NCI-H82 treated with DMSO at 0.1 percent for 48 hours (cell line): ENCODE measurements around the gene GMFB.
"Not testable (repeated sequence)": the region's sequence is repeated elsewhere in the genome, so short reads cannot be mapped to it uniquely, and the experiment has no call there.

ENCODE experiments used
- DNase-seq: peaks from one replicate; lab custom pipeline; 2025; ENCODE audit not compliant: unreplicated experiment; lab: John Stamatoyannopoulos, UW

GMFB gene

GRCh38 chr14:54459106-54459505 is 29.7 kb downstream of the GMFB start:
- DNase-seq: no peak

- not testable (repeated sequence) for DNase-seq
Measured at GRCh38 chr14:54458536-54458935, 30.2 kb downstream of the GMFB start.

- DNase-seq: no peak
Measured at GRCh38 chr14:54457609-54457996, 31.2 kb downstream of the GMFB start.

DNA sequence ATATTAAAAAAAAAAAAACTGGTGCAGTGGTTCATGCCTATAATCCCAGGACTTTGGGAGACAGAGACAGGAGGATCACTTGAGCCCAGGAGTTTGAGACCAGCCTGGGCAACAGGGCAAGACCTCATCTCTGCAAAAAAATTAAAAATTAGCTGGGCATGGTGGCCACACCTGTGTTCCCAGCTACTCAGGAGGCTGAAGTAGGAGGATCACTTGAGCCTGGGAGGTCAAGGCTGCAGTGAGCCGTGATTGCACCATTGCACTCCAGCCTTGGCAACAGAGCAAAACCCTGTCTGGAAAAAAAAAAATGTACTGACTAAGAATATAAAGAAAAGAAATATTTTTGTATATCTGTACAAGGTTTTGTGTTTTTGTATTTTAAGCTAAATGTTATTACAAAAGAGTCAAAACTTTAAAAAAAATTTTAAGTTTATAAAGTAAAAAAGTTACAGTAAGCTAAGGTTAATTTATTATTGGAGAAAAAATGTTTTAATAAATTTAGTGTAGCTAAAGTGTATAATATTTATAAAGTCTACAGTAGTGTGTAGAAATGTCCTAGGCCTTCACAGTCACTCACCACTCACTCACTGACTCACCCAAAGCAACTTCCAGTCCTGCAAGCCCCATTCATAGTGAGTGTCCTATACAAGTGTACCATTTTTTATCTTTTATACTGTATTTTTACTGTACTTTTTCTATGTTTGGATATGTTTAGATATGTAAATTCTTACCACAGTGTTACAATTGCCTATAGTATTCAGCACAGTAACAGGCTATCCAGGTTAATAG is 31.8 kb downstream of the GMFB start:
- DNase-seq: not testable (repeated sequence)

DNA sequence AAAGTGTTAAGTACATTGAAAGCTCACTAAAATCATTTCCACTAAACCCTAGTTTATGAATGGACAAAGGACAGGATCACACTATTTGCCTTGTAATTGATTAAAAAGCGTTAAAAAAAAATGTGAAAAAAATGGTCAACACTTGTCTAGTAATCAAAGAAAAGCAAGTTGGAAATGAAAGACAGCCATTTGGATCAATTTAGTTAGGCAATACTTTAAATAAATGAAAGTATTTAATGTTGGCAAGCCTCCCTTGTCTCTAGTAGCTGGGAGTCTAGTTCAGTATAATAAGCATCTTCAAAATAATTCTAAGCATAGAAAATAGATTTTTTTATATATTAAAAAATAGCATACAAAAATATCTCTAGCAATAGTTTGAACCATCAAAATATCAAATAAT is 33.4 kb downstream of the GMFB start:
- no peak for DNase-seq

GRCh38 chr14:54453990-54454389 is 34.8 kb downstream of the GMFB start:
- DNase-seq: not testable (repeated sequence)

DNA sequence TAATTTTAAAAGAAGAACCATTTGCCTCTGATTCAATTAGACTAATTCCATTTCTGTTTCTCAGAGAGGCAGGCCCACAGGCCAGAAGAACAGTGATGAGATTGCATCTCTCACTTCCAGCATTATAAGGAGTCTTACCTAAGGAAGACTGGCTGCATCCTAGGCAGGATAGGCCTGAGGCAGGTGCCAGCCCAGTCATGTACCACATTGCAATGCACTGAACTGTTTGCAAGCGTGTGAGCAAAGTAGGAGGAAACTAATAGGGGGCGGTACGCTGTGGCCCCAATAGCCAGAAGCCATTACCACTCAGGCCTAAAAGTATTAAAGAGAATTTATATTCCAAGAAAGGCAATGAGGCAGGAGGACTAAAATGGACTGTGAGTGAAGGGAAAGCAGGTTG is 35.5 kb downstream of the GMFB start:
- no peak for DNase-seq

DNA sequence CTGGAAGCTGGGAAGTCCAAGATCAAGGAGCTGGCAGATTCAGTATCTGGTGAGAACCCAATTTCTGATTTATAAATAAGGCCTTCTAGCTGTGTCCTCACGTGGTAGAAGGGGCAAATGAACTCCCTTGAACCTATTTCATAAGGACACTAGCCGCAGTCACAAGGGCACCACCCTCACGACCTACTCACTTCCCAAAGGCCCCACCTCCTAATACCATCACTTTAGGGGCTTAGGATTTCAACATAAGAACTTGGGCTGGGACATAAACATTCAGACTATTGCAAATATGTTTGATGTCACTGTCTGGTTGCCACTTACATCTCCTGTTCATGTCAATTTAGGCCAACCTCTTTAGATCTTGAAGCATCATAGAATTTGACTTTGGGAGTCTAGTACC is 36.8 kb downstream of the GMFB start:
- DNase-seq: no peak

- no peak for DNase-seq
Measured at GRCh38 chr14:54451121-54451601, 37.6 kb downstream of the GMFB start.

GRCh38 chr14:54450535-54450934 is 38.2 kb downstream of the GMFB start:
- DNase-seq: no peak

GRCh38 chr14:54447231-54447692 is 41.5 kb downstream of the GMFB start:
- no peak for DNase-seq

- DNase-seq: no peak
Measured at GRCh38 chr14:54446161-54446693, 42.6 kb downstream of the GMFB start.

DNA sequence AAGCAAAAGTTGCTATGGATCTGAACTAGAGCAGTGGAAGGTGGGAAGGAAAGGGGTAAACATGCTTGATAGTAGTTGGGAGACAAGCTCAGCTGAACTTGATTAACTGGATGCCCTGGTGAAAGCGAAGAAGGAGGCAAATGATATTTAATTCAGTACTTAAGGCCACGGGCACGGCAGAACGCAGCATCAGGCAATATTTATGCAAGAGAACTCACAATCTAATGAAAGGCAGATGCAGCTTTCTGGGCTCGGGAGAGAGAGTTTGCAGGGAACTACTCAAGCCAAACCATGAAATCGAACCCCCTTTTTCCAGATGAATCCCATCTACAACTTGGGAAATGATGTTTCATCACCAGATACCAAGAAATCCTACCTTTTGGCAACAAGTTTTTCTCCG is 44.1 kb downstream of the GMFB start:
- DNase-seq: no peak

GRCh38 chr14:54443981-54444380 is 44.8 kb downstream of the GMFB start:
- DNase-seq: no peak

- not testable (repeated sequence) for DNase-seq
Measured at GRCh38 chr14:54442961-54443360, 45.8 kb downstream of the GMFB start.

- peak; percentile 71 for DNase-seq
Measured at GRCh38 chr14:54440873-54441868, 47.6 kb downstream of the GMFB start, which contains the start of gene CNIH1. Gene CNIH1 (minus strand): TSS chr14:54441374. CDS start chr14:54441327, 47 bp downstream.

GRCh38 chr14:54440476-54440872 is 48.3 kb downstream of the GMFB start:
- no peak for DNase-seq

DNA sequence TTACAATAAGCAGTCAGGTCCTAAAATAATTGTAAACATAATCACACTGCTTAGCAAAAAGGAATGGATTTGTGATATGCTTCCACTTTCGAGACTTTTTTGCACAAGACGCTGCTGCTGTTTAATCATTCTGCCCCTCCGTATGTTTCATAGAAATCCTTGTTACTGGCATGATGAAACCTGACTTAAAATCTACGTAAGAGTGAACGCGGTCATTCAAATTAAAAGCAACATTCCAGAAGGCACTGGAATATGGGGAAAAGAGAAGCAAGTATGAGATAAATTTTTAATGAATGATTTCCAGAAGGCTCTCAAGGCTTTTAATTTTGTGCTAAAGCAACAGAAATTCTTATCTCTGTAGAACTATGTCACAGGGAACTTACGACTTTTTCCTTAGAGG is 48.7 kb downstream of the GMFB start:
- DNase-seq: no peak

- DNase-seq: no peak
Measured at GRCh38 chr14:54438703-54439102, 50.1 kb downstream of the GMFB start.

- DNase-seq: not testable (repeated sequence)
Measured at GRCh38 chr14:54437954-54438353, 50.8 kb downstream of the GMFB start.

GRCh38 chr14:54435500-54435981 is 53.2 kb downstream of the GMFB start:
- DNase-seq: no peak
